Measurements from ENCODE around the gene STYXL1.

Gene STYXL1

DNA sequence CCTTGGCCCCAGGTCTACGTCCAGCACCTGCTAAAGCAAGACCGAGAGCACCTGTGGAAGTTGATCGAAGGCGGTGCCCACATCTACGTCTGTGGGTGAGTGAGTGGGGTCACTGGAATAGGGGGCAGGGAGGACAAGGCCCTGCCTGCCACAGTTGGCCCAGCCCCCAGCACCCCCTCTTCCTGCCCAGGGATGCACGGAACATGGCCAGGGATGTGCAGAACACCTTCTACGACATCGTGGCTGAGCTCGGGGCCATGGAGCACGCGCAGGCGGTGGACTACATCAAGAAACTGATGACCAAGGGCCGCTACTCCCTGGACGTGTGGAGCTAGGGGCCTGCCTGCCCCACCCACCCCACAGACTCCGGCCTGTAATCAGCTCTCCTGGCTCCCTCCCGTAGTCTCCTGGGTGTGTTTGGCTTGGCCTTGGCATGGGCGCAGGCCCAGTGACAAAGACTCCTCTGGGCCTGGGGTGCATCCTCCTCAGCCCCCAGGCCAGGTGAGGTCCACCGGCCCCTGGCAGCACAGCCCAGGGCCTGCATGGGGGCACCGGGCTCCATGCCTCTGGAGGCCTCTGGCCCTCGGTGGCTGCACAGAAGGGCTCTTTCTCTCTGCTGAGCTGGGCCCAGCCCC is 61.5 kb downstream of the STYXL1 start:
- H2BK120ac ChIP-seq (ENCODE audit: low read depth, low read length), result no peak overlapping the region
- DNase-seq, result no peak
- 95% methylated on average over 20 of the region's 20 CpGs for WGBS

DNA sequence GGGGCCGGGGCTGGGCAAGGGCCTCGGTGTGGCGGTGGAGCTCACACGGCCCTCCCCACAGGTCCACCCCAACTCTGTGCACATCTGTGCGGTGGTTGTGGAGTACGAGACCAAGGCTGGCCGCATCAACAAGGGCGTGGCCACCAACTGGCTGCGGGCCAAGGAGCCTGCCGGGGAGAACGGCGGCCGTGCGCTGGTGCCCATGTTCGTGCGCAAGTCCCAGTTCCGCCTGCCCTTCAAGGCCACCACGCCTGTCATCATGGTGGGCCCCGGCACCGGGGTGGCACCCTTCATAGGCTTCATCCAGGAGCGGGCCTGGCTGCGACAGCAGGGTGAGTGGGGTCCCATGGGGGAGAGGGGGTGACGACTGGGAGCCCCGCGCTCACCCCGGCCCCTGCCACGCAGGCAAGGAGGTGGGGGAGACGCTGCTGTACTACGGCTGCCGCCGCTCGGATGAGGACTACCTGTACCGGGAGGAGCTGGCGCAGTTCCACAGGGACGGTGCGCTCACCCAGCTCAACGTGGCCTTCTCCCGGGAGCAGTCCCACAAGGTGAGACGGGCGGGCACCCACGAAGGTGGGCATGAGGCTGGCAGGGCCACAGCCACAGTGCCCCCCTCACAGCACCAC is 62.2 kb downstream of the STYXL1 start:
- Histone ChIP-seq H3K79me1 (replicated peaks; ENCODE audit: low read length, poor library complexity, severe bottlenecking) (peaks cover 5% of the 10 kb centered on the region), H3K9ac (ENCODE audit: low read length) (no peak overlapping the region), H3K36me3 (ENCODE audit: control insufficient read depth in 1 of 2, insufficient read depth in 2 of 2, low read depth in 1 of 2, low read length in 2 of 2) (peaks cover 73 to 79% of the 10 kb centered on the region in 2 experiments), H2BK12ac (ENCODE audit: low read length in 2 of 2) (no peak overlapping the region), H3K27me3 (ENCODE audit: control insufficient read depth in 1 of 2, insufficient read depth in 1 of 2, low read length in 2 of 2) (no peaks in the 10 kb centered on the region), H3K18ac (ENCODE audit: low read depth in 1 of 2, low read length in 2 of 2) (no peak overlapping the region), H3K4ac (ENCODE audit: low read depth in 1 of 2, low read length in 2 of 2) (no peak overlapping the region), H4K91ac (ENCODE audit: low read length) (no peak overlapping the region), H3K4me3 (ENCODE audit: insufficient read depth in 1 of 2, low read depth in 1 of 2, low read length in 2 of 2) (no peak overlapping the region), H3K27ac (ENCODE audit: low read length, poor library complexity, severe bottlenecking) (no peak overlapping the region), H2BK120ac (ENCODE audit: low read depth, low read length) (no peak overlapping the region), H3K9me3 (ENCODE audit: control insufficient read depth, low read length) (no peaks in the 10 kb centered on the region), H4K8ac (ENCODE audit: low read length) (no peak overlapping the region), H2AFZ (ENCODE audit: low read depth, low read length) (no peak overlapping the region), H3K4me2 (ENCODE audit: low read length, poor library complexity, severe bottlenecking) (no peak overlapping the region), H2BK5ac (ENCODE audit: low read depth, low read length, poor library complexity, severe bottlenecking) (no peak overlapping the region), H2AK5ac (ENCODE audit: low read length, severe bottlenecking) (no peak overlapping the region), H3K23ac (ENCODE audit: low read length in 2 of 2) (no peak overlapping the region), H3K14ac (ENCODE audit: low read length in 2 of 2) (no peak overlapping the region), H2BK15ac (ENCODE audit: low read depth, poor library complexity, severe bottlenecking) (no peak overlapping the region), H3K4me1 (ENCODE audit: control insufficient read depth, insufficient read depth, low read depth, low read length) (peaks cover 25% of the 10 kb centered on the region)
- DNase-seq, result no peak
- 97% methylated on average over 41 of the region's 41 CpGs for WGBS

More for the DNA sequence above, 61.5 kb downstream of the STYXL1 start:
- Histone ChIP-seq H2AFZ (ENCODE audit: low read depth, low read length) (no peak overlapping the region), H3K9me3 (ENCODE audit: control insufficient read depth, low read length) (no peaks in the 10 kb centered on the region), H4K91ac (ENCODE audit: low read length) (no peak overlapping the region), H3K4me3 (ENCODE audit: insufficient read depth in 1 of 2, low read depth in 1 of 2, low read length in 2 of 2) (no peak overlapping the region), H2AK5ac (ENCODE audit: low read length, severe bottlenecking) (no peak overlapping the region), H3K18ac (ENCODE audit: low read depth in 1 of 2, low read length in 2 of 2) (no peak overlapping the region), H2BK15ac (ENCODE audit: low read depth, poor library complexity, severe bottlenecking) (no peak overlapping the region), H4K8ac (ENCODE audit: low read length) (no peak overlapping the region), H3K36me3 (ENCODE audit: control insufficient read depth in 1 of 2, insufficient read depth in 2 of 2, low read depth in 1 of 2, low read length in 2 of 2) (peaks cover 67 to 73% of the 10 kb centered on the region in 2 experiments), H3K79me1 (replicated peaks; ENCODE audit: low read length, poor library complexity, severe bottlenecking) (peaks cover 5% of the 10 kb centered on the region), H2BK12ac (ENCODE audit: low read length in 2 of 2) (no peak overlapping the region), H2BK5ac (ENCODE audit: low read depth, low read length, poor library complexity, severe bottlenecking) (no peak overlapping the region), H3K23ac (ENCODE audit: low read length in 2 of 2) (no peak overlapping the region), H3K27ac (ENCODE audit: low read length, poor library complexity, severe bottlenecking) (no peak overlapping the region), H3K4me1 (ENCODE audit: control insufficient read depth, insufficient read depth, low read depth, low read length) (peaks cover 29% of the 10 kb centered on the region), H3K27me3 (ENCODE audit: control insufficient read depth in 1 of 2, insufficient read depth in 1 of 2, low read length in 2 of 2) (no peaks in the 10 kb centered on the region), H3K14ac (ENCODE audit: low read length in 2 of 2) (no peak overlapping the region), H3K9ac (ENCODE audit: low read length) (no peak overlapping the region), H3K4ac (ENCODE audit: low read depth in 1 of 2, low read length in 2 of 2) (no peak overlapping the region), H3K4me2 (ENCODE audit: low read length, poor library complexity, severe bottlenecking) (no peak overlapping the region)

DNA sequence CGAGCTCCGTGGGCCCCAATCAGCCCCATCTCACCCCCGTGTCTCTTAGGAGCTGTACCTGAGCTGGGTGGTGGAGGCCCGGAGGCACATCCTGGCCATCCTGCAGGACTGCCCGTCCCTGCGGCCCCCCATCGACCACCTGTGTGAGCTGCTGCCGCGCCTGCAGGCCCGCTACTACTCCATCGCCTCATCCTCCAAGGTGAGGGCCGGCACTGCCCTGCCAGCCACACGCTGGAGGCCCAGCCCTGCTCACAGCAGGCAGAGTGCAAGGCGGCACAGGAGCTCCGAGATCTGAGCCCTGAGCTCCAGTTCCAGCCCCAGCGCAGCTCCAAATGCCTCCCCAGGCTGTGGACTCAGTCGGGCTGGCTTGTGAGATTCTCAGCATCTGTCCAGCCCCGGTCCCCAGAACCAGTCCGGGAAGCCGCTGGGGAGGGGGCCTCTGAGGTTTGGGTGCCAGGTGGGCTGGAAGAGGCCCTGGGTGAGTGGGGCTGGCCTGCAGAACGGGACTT is 62.7 kb downstream of the STYXL1 start:
- H3K4me3 ChIP-seq (ENCODE audit: insufficient read depth in 1 of 2, low read depth in 1 of 2, low read length in 2 of 2), result no peak overlapping the region

DNA sequence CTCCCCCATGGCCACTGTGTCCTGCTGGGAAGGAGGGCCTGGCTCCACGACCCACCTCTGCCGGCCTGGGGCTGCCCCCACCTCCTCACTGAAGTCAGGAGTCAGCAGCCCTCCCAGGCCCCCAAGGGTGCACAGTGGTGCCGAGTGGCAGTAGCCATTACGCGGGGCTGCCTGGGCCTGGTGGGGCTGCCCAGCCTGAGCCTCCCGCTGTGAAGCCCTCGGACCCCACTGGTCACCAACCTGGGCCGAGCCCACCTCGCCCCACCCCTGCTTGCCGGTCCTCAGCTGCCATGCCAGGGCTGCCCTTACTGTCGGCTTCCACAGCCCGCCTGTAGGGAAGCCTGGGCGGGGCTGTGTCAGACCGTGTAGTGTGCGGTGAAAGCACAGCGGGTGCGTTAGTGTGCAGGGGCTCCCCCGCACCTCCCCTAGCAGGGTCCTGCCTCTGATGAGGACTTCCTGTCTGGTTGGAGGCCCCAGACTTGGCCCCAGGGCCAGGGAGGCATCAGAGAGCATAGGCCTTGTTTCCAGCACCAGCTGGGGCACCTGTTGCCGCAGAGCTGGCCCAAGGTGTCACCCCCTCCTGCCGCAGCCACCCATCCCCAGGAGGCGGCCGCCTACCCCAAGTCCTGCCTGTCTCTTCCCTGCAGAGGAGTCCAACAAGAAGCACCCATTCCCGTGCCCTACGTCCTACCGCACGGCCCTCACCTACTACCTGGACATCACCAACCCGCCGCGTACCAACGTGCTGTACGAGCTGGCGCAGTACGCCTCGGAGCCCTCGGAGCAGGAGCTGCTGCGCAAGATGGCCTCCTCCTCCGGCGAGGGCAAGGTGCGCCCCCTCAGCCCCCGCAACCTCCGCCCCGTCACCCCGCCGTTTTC is 63.4 kb downstream of the STYXL1 start:
- no peak overlapping the region for H3K14ac ChIP-seq (ENCODE audit: low read length in 2 of 2)
- 94% methylated on average over 44 of the region's 44 CpGs for WGBS
- no peak overlapping the region for H2BK12ac ChIP-seq (ENCODE audit: low read length in 2 of 2)
- H3K27ac ChIP-seq (ENCODE audit: low read length, poor library complexity, severe bottlenecking), result no peak overlapping the region
- H3K18ac ChIP-seq (ENCODE audit: low read depth in 1 of 2, low read length in 2 of 2), result no peak overlapping the region
- peaks cover 84 to 87% of the 10 kb centered on the region in 2 experiments for H3K36me3 ChIP-seq (ENCODE audit: control insufficient read depth in 1 of 2, insufficient read depth in 2 of 2, low read depth in 1 of 2, low read length in 2 of 2)
- no peak overlapping the region for H3K9ac ChIP-seq (ENCODE audit: low read length)
- DNase-seq, result no peak
- H3K4me2 ChIP-seq (ENCODE audit: low read length, poor library complexity, severe bottlenecking), result no peak overlapping the region
- H2BK120ac ChIP-seq (ENCODE audit: low read depth, low read length), result no peak overlapping the region
- peaks cover 24% of the 10 kb centered on the region for H3K4me1 ChIP-seq (ENCODE audit: control insufficient read depth, insufficient read depth, low read depth, low read length)
- H3K27me3 ChIP-seq (ENCODE audit: control insufficient read depth in 1 of 2, insufficient read depth in 1 of 2, low read length in 2 of 2), result no peaks in the 10 kb centered on the region
- no peak overlapping the region for H3K4ac ChIP-seq (ENCODE audit: low read depth in 1 of 2, low read length in 2 of 2)
- H2AK5ac ChIP-seq (ENCODE audit: low read length, severe bottlenecking), result no peak overlapping the region
- peak overlapping the region in 1 of 2 experiments; percentile 2 for H3K4me3 ChIP-seq (ENCODE audit: insufficient read depth in 1 of 2, low read depth in 1 of 2, low read length in 2 of 2)
- no peaks in the 10 kb centered on the region for H3K9me3 ChIP-seq (ENCODE audit: control insufficient read depth, low read length)
- no peak overlapping the region for H2BK5ac ChIP-seq (ENCODE audit: low read depth, low read length, poor library complexity, severe bottlenecking)
- no peak overlapping the region for H3K23ac ChIP-seq (ENCODE audit: low read length in 2 of 2)
- H3K79me1 ChIP-seq (replicated peaks; ENCODE audit: low read length, poor library complexity, severe bottlenecking), result no peaks in the 10 kb centered on the region
- no peak overlapping the region for H4K91ac ChIP-seq (ENCODE audit: low read length)
- H2BK15ac ChIP-seq (ENCODE audit: low read depth, poor library complexity, severe bottlenecking), result no peak overlapping the region
- no peak overlapping the region for H4K8ac ChIP-seq (ENCODE audit: low read length)
- no peak overlapping the region for H2AFZ ChIP-seq (ENCODE audit: low read depth, low read length)

More for the DNA sequence above, 62.7 kb downstream of the STYXL1 start:
- WGBS, result 92% methylated on average over 21 of the region's 21 CpGs
- H3K36me3 ChIP-seq (ENCODE audit: control insufficient read depth in 1 of 2, insufficient read depth in 2 of 2, low read depth in 1 of 2, low read length in 2 of 2), result peaks cover 79 to 84% of the 10 kb centered on the region in 2 experiments
- no peak overlapping the region for H3K14ac ChIP-seq (ENCODE audit: low read length in 2 of 2)
- no peak overlapping the region for H2BK12ac ChIP-seq (ENCODE audit: low read length in 2 of 2)
- no peaks in the 10 kb centered on the region for H3K27me3 ChIP-seq (ENCODE audit: control insufficient read depth in 1 of 2, insufficient read depth in 1 of 2, low read length in 2 of 2)
- H3K9ac ChIP-seq (ENCODE audit: low read length), result no peak overlapping the region
- H4K8ac ChIP-seq (ENCODE audit: low read length), result no peak overlapping the region
- peaks cover 3% of the 10 kb centered on the region for H3K79me1 ChIP-seq (replicated peaks; ENCODE audit: low read length, poor library complexity, severe bottlenecking)
- no peak overlapping the region for H3K4ac ChIP-seq (ENCODE audit: low read depth in 1 of 2, low read length in 2 of 2)
- H3K4me2 ChIP-seq (ENCODE audit: low read length, poor library complexity, severe bottlenecking), result no peak overlapping the region
- H2BK15ac ChIP-seq (ENCODE audit: low read depth, poor library complexity, severe bottlenecking), result no peak overlapping the region
- no peak overlapping the region for H4K91ac ChIP-seq (ENCODE audit: low read length)
- no peaks in the 10 kb centered on the region for H3K9me3 ChIP-seq (ENCODE audit: control insufficient read depth, low read length)
- no peak overlapping the region for H2BK5ac ChIP-seq (ENCODE audit: low read depth, low read length, poor library complexity, severe bottlenecking)
- H3K18ac ChIP-seq (ENCODE audit: low read depth in 1 of 2, low read length in 2 of 2), result no peak overlapping the region
- no peak overlapping the region for H2BK120ac ChIP-seq (ENCODE audit: low read depth, low read length)
- no peak overlapping the region for H2AFZ ChIP-seq (ENCODE audit: low read depth, low read length)
- H2AK5ac ChIP-seq (ENCODE audit: low read length, severe bottlenecking), result no peak overlapping the region
- no peak for DNase-seq
- no peak overlapping the region for H3K23ac ChIP-seq (ENCODE audit: low read length in 2 of 2)
- no peak overlapping the region for H3K27ac ChIP-seq (ENCODE audit: low read length, poor library complexity, severe bottlenecking)
- peaks cover 26% of the 10 kb centered on the region for H3K4me1 ChIP-seq (ENCODE audit: control insufficient read depth, insufficient read depth, low read depth, low read length)

Measured in mesenchymal stem cell (in vitro differentiated cells and primary cell).